DMS114 treated with DMSO at 0.1 percent for 48 hours (cell line): ENCODE data around the gene ZNF718.
A peak's percentile ranks its signal among the peaks of the same experiment; 100 is the strongest.
"Not testable (repeated sequence)": the region's sequence is repeated elsewhere in the genome, so short reads cannot be mapped to it uniquely, and the experiment has no call there.

Source experiments
- DNase-seq: peaks from one replicate; lab custom pipeline; 2025; ENCODE audit not compliant: unreplicated experiment; lab: John Stamatoyannopoulos, UW

Gene ZNF718

DNA sequence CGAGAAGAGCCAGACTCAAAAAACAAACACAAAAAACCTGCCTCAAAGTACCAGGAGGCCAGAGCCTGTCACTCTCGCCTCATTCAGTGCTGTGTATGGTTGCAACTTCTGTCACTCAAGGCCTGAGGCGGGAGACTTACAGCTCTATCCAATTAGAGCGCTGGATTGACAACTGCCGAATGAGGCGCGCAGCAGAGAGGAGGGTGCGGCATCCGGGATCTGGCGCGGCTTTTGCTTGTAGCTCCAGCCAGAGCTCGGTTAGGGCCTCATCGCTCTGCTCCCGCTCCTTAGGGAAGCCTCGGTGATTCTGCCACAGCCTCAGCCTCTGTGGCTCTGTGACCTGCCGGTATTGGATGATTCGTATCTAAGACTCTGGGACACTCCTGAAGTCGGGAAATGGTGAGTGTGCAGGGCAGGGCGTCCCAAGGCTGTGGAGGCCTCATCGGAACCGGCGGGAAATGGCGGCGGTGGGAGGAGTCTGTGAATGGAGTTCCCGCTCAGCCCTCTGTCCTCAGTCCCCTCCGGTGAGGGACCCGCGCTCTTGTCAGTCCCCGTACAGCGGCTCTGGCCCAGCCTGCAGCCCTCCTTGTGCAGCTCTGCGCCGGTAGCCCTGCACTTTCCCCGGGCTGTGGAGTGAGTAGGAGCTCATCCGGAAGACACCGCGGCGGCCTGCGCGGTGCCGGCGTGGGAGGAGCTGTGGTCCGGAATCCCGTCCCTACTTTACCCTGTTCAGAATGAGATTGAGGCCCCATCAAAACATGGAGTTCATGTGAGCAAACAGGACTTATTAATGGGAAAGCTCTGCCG is at the start of gene ZNF718:
TSS of gene ZNF718 (plus strand) at position 227 of the 807 bp plus-strand sequence. CDS start at position 397, 170 bp downstream.
- DNase-seq: peak; percentile 93

DNA sequence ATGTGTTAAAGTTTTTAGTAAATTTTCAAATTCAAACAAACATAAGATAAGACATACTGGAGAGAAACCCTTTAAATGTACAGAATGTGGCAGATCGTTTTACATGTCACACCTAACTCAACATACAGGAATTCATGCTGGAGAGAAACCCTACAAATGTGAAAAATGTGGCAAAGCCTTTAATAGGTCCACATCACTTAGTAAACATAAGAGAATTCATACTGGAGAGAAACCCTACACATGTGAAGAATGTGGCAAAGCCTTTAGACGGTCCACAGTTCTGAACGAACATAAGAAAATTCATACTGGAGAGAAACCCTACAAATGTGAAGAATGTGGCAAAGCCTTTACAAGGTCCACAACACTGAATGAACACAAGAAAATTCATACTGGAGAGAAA is 38.4 kb upstream of the ZNF718 start:
- DNase-seq: no peak

DNA sequence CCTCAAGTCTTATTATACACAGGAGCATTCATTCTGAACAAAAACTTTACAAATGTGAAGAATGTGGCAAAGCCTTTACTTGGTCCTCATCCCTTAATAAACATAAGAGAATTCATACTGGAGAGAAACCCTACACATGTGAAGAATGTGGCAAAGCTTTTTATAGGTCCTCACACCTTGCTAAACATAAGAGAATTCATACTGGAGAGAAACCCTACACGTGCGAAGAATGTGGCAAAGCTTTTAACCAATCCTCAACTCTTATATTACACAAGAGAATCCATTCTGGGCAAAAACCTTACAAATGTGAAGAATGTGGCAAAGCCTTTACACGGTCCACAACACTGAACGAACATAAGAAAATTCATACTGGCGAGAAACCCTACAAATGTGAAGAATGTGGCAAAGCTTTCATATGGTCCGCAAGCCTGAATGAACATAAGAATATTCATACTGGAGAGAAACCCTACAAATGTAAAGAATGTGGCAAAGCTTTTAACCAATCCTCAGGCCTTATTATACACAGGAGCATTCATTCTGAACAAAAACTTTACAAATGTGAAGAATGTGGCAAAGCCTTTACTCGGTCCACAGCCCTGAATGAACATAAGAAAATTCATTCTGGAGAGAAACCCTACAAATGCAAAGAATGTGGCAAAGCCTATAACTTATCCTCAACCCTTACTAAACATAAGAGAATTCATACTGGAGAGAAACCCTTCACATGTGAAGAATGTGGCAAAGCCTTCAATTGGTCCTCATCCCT is 37.6 kb upstream of the ZNF718 start:
- DNase-seq: not testable (repeated sequence)

DNA sequence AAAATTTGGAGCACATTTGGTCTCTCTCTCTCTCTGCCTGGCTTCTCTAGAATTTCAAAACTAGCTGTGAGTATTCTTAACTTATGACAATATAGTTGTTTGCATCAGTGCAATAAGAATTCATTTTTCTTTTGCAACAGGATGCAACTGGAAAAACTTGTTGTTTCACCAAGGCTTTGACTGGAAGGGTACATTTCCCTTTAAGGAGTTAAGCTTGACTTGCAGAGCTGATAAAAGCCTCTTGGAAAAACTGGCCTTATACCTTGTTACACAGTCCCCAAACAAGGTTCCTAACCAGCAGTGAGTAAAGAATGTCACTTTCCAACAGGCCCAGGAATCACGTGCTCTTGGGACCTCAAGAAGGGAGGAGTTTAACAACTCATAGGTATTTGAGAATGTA is 25.9 kb upstream of the ZNF718 start:
- DNase-seq: no peak

DNA sequence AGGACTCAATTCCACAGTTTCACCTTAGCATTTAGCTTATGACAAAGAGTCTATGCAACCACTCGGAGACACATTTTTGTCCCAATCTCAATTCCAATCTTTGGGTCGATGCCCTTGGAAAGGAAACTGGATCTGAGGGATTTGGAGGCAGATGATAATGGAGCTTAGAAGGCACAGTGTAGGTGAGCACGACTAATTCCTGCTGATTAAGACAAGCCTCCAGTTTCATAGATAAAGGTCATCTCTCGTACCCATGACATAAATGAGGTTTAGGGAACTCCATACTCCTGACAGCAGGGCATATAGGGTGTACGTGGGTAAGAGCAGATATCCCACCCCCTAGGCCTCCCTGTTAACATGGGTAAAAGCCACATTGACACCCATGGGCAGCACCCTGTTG is 24.4 kb upstream of the ZNF718 start:
- no peak for DNase-seq

DNA sequence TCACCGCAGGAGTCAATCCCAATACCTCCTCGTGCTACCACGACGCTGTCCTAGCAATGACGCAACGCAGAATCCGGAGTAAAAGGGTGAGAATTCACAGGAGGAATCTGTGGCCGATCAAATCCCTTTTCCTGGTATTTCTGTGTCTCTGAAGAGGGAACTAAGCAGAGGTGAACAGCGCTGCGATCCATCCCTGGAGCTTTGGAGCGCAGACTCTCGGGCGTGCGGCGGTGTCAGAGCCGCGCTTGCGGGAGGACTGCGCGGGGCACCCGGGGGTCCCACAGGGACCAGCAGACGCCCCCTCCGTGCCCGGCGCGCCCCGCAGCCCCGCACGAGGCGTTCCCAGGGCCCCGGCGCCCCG is 17.2 kb upstream of the ZNF718 start:
- DNase-seq: no peak

DNA sequence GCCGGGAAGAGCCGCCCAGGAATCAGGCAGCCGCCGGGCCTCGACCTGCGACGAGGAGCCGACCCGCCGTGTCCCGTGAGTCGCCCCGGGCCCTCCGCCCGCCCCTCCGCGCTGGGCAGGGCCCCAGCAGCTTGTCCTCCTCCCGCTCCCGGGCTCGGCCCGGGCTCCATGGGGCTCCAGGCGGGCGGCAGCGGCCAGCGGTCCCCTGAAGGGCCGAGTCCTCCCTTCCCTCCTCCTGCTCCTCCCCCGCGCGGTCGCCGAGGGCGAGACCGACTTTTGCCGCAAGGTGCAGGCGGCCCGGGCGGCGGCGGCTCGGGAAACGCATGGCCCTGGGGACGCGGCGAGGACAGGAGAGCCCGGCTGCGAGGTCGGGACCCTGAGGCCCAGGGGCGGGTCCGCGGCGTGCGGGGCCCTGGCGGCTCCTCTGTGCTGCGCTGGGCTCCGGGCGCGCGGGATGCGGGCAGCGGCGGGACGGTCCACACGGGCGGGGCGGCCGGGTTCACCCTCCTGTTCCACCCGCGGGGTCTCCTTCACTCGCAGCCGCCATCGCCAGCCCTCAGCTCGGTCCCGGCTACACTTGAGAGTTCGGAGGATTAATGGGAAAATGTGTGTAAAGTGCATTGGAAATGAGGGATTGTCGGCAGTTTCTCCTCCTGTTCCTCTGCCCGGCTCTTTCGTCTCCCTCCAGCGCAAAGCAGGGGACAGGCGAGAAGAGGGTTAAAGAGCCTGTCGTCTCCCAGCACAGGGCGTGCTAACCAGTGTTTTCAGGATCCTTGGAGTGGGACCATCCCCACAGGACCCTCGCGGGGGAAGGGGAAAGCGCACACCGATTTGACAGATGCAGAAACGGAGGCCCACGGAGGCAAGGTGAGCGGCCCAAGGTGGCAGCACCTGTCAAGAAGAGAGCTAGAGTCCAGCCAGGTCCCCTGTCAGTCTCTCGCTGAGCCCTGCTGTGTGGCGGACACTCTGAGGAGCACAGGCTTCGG is 16.6 kb upstream of the ZNF718 start:
- DNase-seq: no peak

DNA sequence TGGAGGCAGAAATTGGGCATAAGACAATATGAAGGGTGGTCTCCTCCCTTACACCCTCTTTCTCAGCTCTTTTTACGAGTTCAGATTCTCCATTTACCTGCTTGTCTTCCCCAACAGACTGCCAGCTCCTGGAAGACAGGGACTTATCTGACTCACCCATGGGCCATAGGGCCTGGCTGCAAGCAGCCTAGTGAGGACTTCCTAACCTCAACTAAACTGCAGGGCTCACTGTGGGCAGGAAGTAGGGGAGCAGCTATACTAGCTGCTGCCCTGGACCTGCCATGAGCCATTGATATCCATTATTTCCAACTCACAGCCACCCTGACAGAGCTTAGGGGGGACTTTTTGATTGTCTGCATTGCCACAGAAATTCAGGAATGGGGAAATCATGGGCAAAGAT is 11.5 kb upstream of the ZNF718 start:
- DNase-seq: no peak

DNA sequence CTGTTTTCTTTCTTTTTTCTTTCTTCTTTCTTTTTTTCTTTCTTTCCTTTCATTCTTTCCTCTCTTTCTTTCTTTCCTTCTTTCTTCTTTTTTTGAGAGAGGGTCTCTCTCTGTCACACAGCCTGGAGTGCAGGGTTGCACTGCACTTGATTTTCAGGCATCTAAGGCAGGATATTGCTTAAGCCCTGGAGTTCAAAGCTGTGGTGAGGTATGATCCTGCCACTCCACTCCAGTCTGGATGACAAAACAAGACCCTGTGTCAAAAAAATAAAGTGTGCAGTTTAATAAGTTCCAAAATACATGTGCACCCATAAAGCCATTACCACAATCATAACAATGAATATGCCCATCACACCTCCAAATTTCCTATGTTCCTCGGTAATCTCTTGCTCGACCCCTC is 10.6 kb upstream of the ZNF718 start:
- no peak for DNase-seq

DNA sequence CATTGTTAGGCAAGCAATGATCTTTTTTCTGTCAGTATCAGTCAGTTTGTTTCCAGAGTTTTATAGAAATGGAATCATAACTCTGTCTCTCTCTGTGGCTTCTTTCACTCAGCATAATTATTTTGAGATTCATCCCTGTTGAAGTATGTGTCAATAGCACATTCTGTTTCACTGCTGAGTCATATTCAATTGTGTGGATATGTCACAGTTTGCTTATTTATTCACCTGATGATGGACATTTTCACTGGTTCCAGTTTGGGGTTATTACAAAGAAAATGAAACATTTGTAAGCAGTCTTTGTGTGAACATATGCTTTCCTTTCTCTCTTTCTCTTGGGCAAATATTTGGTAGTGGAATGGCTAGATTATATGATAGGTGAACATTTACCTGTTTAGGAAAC is 10.2 kb upstream of the ZNF718 start:
- DNase-seq: no peak

DNA sequence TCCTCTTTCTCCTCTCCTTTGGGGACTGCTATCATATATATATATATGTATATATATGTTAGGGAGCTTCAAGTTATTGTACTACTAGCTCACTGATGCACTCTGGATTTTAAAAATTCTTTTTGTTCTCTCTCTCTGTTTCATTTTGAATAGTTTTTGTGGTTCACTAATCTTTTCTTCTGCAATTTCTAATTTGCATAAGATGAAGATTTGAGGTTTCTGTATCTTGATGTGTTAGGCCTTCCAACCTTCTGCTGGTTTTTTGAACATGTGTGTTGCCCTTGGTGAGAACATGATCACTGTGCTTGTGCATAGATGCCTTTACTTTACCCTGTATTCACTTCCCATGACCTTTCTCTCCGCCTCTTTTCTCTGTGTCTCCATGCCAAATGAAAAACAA is 7.8 kb upstream of the ZNF718 start:
- no peak for DNase-seq

DNA sequence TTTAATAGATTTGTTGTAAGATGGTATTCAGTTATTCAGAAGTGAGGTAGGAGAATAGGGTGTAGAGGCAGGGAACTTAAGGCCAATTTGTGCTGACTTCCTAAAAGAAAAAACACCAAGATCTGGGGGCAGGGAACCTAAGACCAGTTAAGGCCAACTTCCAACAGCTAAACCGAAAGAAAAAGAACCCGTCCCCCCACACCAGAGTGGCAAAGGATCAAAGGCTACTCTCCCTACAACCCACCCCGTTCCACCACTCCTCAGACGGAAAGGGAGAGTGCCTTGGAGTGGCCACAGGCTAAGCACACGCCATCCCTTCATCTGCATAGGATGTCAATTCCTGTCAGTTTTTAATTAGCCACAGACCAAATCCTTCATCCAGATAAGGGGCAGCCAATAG is 3.7 kb upstream of the ZNF718 start:
- DNase-seq: no peak

DNA sequence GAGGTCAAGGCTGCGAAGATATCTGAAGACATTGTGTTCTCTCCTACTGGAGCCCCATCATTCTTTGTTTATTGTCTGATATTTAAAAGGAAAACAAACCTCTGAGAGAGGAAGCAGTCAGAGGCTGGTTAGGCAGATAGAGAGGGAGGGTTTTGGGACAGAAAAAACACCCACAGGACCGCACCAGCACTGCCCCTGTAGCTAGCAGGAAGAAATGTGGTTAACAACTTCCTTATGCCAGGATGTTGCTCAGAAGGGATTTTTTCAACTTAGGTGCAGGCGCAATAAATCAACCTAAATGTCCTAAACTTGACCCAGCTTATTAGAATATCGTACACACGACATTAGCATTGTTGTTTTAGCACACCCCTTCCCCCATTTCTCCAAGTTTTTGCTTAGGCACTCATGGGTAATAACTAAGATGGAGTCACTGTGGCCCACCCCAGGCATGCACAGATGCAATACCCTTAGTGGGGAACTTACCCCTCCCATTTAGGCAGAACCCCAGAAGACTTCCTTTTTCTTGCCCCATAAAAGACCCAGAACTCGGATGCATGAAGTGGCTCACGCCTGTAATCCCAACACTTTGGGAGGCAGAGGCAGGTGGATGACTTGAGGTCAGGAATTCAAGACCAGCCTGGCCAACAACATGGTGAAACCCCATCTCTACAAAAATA is 2.8 kb upstream of the ZNF718 start:
- no peak for DNase-seq

DNA sequence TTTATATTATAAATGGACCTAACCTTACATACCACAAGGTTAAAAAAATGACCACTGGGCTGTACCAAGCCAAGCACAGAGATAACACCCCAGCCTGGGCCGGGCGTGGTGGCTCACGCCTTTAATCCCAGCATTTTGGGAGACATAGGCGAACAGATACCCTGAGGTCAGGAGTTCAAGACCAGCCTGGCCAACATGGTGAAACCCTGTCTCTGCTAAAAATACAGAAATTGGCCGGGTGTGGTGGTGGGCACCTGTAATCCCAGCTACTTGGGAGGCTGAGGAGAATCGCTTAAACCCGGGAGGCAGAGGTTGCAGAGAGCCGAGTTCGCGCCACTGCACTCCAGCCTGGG is 403 bp upstream of the ZNF718 start:
- DNase-seq: not testable (repeated sequence)

DNA sequence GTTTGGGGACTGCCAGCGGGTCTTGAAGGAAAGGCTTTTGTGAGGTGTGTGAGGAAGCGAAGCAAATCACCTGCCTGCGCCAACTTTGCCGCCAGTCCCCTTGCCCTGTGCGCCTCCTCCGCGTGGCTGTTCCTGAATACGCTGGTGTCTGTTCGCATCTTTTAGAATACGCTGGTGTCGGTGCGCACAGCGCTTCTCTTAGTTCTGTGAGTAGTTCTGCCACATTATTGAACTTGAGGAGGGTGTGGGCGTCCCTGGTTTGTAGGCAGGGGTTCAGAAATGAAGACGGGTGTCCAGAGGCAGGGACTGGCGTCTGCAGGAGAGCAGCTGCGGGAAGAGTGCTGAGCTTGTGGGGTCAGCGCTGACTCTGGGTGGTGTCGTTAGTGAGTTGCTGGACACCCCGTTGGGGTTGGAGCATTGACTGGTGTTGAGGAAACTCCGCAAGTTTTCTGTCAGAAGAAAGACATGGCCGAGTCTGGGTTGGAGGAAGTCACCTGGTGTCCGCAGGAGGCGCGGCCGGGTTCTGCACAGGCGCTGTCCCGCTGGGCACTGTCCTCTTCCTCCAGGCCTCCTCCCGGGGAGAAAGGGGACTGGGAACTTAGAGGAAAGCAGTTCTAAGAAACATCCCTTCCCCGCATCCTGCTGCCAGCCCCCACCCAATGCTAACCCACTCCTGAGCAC is 930 bp downstream of the ZNF718 start:
- DNase-seq: peak; percentile 51

DNA sequence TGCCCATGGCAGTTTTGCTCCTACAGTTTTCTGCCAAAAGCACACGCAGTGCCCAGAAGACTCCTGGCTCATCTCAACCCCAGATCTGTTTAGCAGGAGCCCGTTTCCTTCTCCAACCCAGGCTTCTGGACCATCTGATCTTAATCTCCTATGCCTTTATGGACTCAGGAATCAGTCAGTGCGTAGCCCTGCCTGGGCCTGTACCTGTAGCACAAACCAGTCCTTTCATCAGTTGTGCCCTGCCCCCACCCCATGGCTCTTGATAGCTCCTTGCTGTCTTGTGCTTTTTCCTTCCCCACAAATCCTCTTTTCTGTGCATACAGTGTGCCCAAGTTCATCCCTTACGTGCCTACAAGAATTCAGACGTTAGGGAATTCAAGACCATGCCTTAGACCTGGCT is 1.5 kb downstream of the ZNF718 start:
- DNase-seq: no peak

DNA sequence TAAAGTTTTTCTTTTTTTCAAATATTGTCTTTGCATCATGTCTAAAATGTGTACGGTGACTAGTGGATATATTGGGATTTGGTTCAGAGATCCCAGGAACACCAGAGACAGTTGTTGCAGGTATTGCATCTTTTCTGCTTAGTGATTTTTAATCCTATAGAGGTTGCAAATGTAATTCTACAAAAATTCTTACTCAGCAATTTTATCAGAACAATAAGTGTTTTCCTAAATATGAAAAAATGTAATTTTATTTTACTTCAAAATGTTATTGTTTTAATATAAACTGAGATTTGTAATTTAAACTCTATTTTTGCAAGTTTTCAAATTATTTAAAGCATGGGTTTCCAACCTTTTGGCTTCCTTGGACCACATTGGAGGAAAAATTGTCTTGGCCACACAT is 8.2 kb downstream of the ZNF718 start:
- no peak for DNase-seq

DNA sequence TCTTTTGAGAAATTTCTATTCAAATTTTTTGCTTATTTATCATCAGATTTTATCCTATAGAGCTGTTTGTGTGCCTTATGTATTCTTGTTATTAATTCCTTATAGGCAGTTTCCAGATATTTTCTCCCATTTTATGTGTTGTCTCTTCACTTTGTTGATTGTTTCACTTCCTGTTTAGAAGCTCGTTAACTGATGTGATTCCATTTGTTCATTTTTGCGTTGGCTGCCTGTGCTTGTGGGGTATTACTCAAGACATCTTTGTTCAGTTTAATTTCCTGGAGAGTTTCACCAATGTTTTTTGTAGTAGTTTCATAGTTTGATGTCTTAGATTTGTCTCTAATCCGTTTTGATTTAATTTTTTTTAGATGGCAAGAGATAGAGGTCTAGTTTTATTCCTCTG is 14.6 kb downstream of the ZNF718 start:
- DNase-seq: no peak

DNA sequence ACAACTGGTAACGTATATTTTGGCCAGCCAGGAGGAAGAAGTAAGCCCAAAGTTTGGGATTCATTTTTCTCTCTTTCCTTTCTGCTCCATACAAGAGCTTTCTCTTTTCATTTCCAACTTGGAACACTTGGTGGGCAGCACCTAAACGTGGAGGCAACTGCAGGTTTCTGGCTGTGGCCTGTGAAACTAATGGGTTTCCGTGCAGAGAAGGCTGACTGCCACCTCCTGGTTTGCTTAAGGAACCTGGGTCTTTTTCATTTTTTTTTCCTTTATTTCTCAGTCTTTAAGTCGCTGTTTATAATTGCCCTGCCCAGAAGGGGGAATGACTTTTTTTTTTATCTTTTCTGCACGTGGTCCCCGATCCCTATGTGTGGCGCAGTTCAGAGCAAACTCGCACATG is 15.4 kb downstream of the ZNF718 start:
- no peak for DNase-seq

DNA sequence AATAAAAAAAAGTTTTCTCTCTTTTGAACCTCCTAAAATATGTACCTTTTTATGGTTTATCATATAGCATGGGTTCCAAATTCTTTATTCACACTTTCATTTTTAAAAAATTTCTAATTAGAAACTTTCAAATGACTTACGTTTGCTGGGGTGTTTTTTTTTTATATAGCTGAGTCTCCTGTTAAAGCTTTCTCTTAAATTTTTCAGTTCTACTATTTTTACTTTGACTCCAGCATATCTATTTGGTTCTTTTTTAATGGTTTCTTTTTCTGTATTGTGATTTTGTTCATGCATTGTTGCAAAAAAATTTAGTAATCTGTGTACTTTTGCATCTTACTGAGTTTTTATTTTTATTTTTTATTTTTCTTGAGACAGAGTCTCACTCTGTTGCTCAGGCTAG is 22.3 kb downstream of the ZNF718 start:
- no peak for DNase-seq
